ENCODE results near the gene CIITA. TPM values are rescaled to one million over a fixed set of nuclear protein-coding genes. Genes with fewer than 3 reads are reported as not detected.
A peak's percentile ranks its signal among the peaks of the same experiment; 100 is the strongest.

Gene CIITA
- total and polyA plus RNA-seq, 2 donors: 5.6 to 6.4 TPM

DNA sequence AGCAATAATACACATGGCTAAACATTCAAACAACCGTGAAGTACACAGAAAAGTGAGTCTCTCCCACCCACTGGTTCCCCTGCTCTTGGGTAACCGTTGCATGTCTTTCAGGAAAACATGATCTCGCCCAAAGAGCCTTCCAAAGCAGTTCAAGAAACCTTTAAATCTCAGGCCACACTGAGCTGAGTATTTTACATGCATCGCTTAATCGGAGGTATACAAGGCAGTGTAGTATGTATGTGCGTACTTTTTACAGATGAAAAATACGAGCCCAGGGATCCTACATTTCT is 66.0 kb downstream of the CIITA start:
- DNase-seq (ENCODE audit: extremely low spot score): no peak
- no peak overlapping the region for H3K4me3 ChIP-seq (ENCODE audit: low read depth, low read length)
- 86% methylated on average over 7 of the region's 7 CpGs for WGBS
- peaks cover 8% of the 10 kb centered on the region for H3K4me1 ChIP-seq (ENCODE audit: insufficient read depth)
- H3K36me3 ChIP-seq (ENCODE audit: insufficient read depth): no peaks in the 10 kb centered on the region
- no peak overlapping the region for H3K27ac ChIP-seq (ENCODE audit: low read depth)

DNA sequence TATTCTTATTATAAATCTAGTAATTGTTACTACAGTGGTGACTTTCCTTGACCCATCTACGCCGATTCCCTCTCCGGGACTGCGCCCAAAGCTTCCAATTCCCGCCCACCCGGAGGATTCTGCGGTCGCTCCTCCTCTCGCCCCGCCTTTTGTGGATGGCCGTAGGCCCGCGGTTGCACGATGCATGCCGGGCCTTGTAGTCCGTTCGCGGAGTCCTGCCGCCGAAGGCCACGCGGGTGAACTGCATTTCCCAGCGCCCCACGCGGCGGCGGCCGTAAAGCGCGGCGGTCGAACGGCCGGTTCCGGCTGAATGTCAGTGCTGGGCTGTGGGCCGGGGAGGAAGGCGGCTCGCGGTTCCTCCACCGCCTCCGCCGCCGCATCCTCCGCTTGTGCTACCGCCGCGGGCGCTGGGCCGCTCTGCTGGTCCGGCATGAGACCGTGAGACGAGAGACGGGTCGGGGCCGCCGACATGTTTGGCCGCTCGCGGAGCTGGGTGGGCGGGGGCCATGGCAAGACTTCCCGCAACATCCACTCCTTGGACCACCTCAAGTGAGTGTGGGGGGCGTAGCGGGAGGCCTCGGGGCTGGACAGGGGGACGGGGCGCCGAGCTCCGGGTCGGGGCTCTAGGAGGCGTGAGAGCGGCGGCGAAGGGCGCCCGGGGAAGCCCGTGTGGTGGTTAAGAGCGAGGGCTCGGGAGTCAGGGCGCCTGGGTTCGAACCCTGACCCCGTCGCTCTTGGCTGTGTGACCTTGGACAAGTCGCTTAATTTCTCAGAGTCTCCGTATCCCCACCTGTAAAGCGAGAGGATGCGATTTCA is 67.5 kb downstream of the CIITA start, which contains the start of gene CLEC16A:
Gene CLEC16A, plus strand, starts transcription at position 316 of the 816 bp plus-strand sequence. Its CDS starts 154 bp downstream, at position 470.
- H3K27ac ChIP-seq (ENCODE audit: low read depth): peak within 1 kb of the TSS; percentile 25
- H3K36me3 ChIP-seq (ENCODE audit: insufficient read depth): no peaks in the 10 kb centered on the region
- peaks cover 4% of the 10 kb centered on the region for H3K4me1 ChIP-seq (ENCODE audit: insufficient read depth)
- peak; percentile 86 for DNase-seq (ENCODE audit: extremely low spot score)
- H3K4me3 ChIP-seq (ENCODE audit: low read depth, low read length): peak within 1 kb of the TSS; percentile 88
- WGBS: under 1% methylated on average over 86 of the region's 86 CpGs

DNA sequence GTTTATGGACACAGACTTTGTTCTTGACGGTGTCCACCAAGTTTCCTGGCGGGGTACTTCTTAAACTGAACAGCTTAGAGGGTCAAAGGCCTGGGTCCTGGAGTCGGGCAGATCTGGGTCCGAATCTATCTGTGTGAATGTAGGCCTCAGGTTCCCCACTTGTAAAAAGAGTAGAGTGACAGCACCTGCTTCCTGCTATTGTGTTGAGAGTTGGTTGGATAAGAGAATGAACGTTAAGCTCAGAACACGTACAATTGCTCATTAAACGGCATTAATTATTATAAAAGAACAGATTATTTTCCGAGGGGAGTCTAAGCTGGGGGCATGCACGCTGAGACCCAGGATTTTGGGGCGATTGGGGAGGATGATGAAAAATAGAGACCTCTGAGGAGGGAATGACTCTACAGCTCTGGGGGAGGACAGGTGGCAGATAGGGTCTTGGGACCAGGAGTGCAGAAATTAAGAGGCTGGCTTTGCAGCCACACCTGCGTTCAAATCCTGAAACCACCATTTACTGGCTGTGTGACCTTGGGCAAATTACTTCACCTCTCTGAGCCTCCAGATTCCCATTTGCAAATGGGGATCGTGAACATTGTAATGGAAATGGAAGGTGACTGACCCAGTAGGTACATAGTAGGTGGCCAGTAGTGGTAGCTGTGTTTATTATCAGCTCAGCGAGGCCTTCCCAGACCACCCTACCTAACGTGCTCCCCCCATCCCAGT is 68.2 kb downstream of the CIITA start:
- Histone ChIP-seq H3K27ac (ENCODE audit: low read depth) (no peak overlapping the region), H3K4me3 (ENCODE audit: low read depth, low read length) (peak overlapping the region; percentile 88), H3K4me1 (ENCODE audit: insufficient read depth) (peaks cover 4% of the 10 kb centered on the region), H3K36me3 (ENCODE audit: insufficient read depth) (no peaks in the 10 kb centered on the region)
- 37% methylated on average over 14 of the region's 14 CpGs for WGBS
- no peak for DNase-seq (ENCODE audit: extremely low spot score)

DNA sequence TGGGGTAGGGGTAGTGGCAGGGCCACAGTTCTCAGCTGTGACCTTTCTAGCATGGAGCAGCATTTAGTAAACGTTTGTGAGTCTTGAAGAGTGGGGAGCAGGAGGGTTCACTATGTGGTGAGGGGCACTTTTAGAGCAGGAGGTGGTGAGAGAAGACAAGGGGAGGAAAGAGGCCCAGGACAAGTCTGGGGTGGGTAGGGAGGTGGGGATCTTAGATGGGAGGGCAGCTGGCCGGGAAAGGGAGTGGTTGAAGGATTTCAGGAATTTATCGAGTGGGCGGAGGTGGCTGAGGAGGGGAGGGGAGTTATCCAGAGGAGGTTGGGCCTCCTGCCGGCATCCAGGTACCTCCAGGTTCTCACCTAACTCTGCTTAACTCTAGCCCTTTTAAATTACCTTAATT is 69.3 kb downstream of the CIITA start:
- DNase-seq (ENCODE audit: extremely low spot score): no peak
- 39% methylated on average over 5 of the region's 5 CpGs for WGBS
- H3K4me1 ChIP-seq (ENCODE audit: insufficient read depth): peaks cover 1% of the 10 kb centered on the region
- H3K36me3 ChIP-seq (ENCODE audit: insufficient read depth): no peaks in the 10 kb centered on the region
- H3K4me3 ChIP-seq (ENCODE audit: low read depth, low read length): no peak overlapping the region
- no peak overlapping the region for H3K27ac ChIP-seq (ENCODE audit: low read depth)

DNA sequence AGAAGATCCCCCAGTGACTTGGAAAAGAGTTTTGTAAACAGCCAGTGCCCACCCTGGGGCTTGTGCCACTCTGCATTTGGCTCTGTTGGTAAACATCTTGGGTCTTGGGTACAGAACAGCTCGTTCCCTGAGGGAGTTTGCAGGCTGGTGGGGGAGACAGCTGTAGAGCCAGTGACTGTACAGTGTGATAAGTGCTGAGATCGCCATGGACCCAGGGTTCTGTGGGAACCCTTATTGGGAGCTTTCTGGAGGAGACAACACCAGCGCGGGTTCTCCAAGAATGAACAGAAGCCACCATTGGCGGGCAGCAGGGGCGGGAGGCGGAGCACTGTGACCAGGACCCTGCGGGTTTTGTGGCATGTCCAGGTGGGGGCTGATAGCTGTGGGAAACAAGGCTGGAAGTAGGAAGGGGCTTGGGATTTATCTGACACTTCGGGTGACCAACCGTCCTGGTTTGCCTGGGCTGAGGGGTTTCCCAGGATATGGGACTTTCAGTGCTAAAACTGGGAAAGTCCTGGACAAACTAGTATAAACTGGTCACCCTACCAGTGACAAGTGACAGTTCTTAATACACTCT is 70.3 kb downstream of the CIITA start:
- Histone ChIP-seq H3K36me3 (ENCODE audit: insufficient read depth) (no peaks in the 10 kb centered on the region), H3K27ac (ENCODE audit: low read depth) (no peak overlapping the region), H3K4me3 (ENCODE audit: low read depth, low read length) (no peak overlapping the region), H3K4me1 (ENCODE audit: insufficient read depth) (peaks cover 1% of the 10 kb centered on the region)
- no peak for DNase-seq (ENCODE audit: extremely low spot score)
- WGBS: 86% methylated on average over 10 of the region's 10 CpGs

DNA sequence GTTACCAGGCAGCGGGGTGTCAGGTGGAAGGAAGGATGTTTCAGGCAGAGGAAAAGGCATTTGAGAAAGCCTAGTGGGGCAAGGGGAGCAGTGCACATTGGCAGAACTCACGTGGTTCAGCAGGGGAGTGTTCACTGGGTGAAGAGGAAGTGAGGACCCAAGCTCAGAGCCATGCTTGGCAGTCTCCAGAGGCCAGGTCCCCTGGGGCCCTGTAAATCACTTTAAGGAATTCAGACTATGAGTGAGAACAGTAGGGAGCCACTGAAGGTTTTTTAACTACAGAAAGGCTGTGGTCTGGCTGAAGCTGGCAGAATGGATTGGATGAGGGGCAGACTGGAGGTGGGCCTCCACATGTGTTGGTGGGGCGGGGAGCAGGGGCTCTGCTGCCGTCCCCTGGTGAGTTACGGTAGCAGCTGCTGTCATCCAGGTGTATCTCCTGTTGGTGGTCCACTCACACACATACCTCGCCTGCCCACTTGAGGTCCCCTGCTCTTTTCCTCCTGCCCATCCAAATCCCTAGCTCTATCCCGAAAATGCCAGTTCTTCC is 72.5 kb downstream of the CIITA start:
- DNase-seq (ENCODE audit: extremely low spot score): no peak
- no peak overlapping the region for H3K27ac ChIP-seq (ENCODE audit: low read depth)
- peaks cover 1% of the 10 kb centered on the region for H3K4me1 ChIP-seq (ENCODE audit: insufficient read depth)
- WGBS: 81% methylated on average over 7 of the region's 7 CpGs
- no peak overlapping the region for H3K4me3 ChIP-seq (ENCODE audit: low read depth, low read length)
- H3K36me3 ChIP-seq (ENCODE audit: insufficient read depth): no peaks in the 10 kb centered on the region

DNA sequence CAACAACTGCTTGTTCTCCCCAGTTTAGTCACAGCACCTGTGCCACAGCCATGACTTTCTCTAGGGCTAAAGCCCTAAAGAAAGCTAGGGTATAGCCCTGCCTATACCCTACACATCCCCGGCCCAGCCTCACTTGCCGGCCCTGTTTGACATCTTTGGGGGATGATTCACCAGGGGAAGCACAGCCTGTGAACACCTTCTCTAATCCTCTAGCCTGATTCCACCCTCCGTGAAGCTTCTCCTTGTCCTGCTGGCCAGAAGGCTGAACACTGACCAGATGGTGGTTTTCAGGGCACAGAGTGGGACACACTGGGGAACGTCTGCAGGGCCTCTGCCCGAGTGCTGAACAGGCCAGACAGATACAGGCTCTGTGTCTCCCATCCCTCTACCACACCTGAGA is 73.4 kb downstream of the CIITA start:
- H3K4me3 ChIP-seq (ENCODE audit: low read depth, low read length): no peak overlapping the region
- H3K27ac ChIP-seq (ENCODE audit: low read depth): no peak overlapping the region
- peaks cover 1% of the 10 kb centered on the region for H3K4me1 ChIP-seq (ENCODE audit: insufficient read depth)
- no peak for DNase-seq (ENCODE audit: extremely low spot score)
- 54% methylated on average over 5 of the region's 5 CpGs for WGBS
- H3K36me3 ChIP-seq (ENCODE audit: insufficient read depth): no peaks in the 10 kb centered on the region

DNA sequence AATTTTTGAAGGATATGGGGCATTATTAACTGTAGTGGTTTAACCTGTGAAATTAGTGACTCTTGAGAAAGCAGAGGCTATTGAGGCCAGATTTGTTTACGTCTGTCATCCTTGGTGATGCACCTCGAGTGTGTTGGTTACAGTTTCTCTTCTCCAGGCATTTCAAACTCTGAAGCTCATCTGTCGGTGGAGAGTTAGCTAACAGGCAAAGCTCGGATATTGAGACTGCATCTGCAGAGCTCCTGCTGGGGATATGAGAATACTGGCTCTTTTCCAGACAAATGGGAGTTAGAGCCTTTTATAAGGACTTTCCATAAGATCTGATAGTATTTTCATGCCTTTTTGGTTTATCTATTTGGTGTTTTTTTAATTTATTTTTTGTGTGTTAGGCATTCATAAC is 74.0 kb downstream of the CIITA start:
- H3K27ac ChIP-seq (ENCODE audit: low read depth): no peak overlapping the region
- no peak overlapping the region for H3K4me3 ChIP-seq (ENCODE audit: low read depth, low read length)
- H3K4me1 ChIP-seq (ENCODE audit: insufficient read depth): peaks cover 1% of the 10 kb centered on the region
- DNase-seq (ENCODE audit: extremely low spot score): no peak
- H3K36me3 ChIP-seq (ENCODE audit: insufficient read depth): no peaks in the 10 kb centered on the region
- 42% methylated on average over 4 of the region's 4 CpGs for WGBS

DNA sequence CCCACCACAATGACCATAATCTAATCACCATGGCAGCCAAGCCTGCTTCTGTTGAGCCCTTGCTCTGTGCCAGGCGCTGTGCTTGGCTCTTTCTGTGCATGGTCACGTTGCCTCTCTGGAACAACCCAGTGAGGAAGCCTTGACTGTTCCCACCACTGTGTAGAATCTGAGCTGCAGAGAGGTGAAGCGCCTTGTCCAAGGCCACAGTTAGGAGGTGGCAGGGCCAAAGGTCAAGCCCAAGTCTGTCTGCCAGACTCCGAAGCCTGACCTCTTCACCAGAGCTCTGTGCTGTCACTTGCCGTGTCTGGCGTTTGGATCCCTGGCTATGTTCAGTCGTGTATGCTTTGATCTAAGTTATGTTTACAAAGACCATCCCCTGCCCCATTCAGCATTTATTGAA is 77.9 kb downstream of the CIITA start:
- no peak overlapping the region for H3K27ac ChIP-seq (ENCODE audit: low read depth)
- no peaks in the 10 kb centered on the region for H3K4me1 ChIP-seq (ENCODE audit: insufficient read depth)
- 83% methylated on average over 7 of the region's 7 CpGs for WGBS
- no peak for DNase-seq (ENCODE audit: extremely low spot score)
- H3K4me3 ChIP-seq (ENCODE audit: low read depth, low read length): no peak overlapping the region
- H3K36me3 ChIP-seq (ENCODE audit: insufficient read depth): no peaks in the 10 kb centered on the region

DNA sequence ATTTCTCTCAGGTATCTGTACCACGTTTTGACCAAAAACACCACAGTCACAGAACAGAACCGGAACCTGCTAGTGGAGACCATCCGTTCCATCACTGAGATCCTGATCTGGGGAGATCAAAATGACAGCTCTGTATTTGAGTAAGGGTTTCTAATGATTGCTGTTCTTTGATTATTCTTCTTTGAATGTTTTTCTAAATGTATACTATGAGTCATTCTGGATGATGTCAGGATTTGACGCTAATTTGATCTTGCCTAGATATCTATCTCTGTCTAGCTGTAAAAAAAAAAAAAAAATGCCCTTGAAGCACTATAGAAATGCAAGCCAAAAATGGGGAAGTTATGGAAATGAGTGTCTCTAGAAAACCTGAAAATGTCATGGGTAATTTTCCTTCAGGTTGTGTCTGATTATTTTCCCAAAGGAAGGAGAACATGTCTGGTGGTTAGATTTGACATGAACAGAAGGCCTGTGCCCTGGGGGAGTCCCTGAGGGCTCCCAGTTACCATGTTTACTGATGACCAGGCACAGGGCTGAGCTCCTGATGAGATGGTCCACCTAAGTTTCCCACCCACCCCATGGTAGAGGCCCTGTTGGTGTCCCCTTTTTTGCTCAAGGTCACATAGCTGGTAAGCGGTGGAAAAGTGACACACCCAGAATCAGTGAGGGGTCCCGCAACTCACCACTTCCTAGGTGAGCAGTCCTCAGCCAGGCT is 80.9 kb downstream of the CIITA start:
- Histone ChIP-seq H3K27ac (ENCODE audit: low read depth) (no peak overlapping the region), H3K4me1 (ENCODE audit: insufficient read depth) (no peaks in the 10 kb centered on the region), H3K36me3 (ENCODE audit: insufficient read depth) (no peaks in the 10 kb centered on the region), H3K4me3 (ENCODE audit: low read depth, low read length) (no peak overlapping the region)
- DNase-seq (ENCODE audit: extremely low spot score): no peak
- WGBS: 85% methylated on average over 6 of the region's 6 CpGs

DNA sequence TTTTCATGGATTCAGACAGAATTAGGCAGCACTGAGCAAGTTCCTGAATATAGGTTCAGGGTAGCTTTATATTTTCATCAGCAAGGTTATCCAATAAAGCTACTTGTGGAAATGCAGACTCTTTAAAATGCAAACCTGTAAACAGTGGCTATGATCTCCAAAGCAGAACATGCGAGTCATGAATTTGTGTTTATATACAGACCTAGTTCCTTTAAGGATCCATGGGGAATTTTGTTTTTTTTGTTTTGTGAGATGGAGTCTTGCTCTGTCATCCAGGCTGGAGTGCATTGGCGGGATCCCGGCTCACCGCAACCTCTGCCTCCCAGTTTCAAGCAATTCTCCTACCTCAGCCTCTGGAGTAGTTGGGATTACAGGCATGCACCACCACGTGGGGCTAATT is 82.2 kb downstream of the CIITA start:
- 76% methylated on average over 5 of the region's 5 CpGs for WGBS
- Histone ChIP-seq H3K27ac (ENCODE audit: low read depth) (no peak overlapping the region), H3K36me3 (ENCODE audit: insufficient read depth) (peaks cover 2% of the 10 kb centered on the region), H3K4me3 (ENCODE audit: low read depth, low read length) (no peak overlapping the region), H3K4me1 (ENCODE audit: insufficient read depth) (no peaks in the 10 kb centered on the region)
- DNase-seq (ENCODE audit: extremely low spot score): no peak

DNA sequence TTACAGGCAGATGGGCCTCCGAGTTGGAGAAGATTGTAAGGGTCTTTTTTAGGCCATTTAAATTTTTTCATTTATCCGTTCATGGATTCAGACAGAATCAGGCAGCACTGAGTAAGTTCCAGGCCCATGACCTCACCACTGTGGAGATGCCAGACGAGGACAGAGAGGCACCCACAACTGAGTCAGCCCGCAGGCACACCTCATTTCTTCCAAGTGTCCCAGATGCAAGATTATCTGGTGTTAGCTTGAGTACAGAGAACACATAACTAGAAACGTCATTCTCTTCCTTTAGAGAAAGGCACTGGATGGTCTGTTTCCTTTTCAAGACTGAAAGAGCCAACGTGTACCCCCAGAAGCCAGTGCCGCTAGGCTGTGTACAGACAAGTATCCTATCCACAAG is 84.2 kb downstream of the CIITA start:
- WGBS: 47% methylated on average over 7 of the region's 7 CpGs
- Histone ChIP-seq H3K4me1 (ENCODE audit: insufficient read depth) (no peaks in the 10 kb centered on the region), H3K27ac (ENCODE audit: low read depth) (peak overlapping the region; percentile 39), H3K36me3 (ENCODE audit: insufficient read depth) (peaks cover 2% of the 10 kb centered on the region), H3K4me3 (ENCODE audit: low read depth, low read length) (no peak overlapping the region)
- no peak for DNase-seq (ENCODE audit: extremely low spot score)

DNA sequence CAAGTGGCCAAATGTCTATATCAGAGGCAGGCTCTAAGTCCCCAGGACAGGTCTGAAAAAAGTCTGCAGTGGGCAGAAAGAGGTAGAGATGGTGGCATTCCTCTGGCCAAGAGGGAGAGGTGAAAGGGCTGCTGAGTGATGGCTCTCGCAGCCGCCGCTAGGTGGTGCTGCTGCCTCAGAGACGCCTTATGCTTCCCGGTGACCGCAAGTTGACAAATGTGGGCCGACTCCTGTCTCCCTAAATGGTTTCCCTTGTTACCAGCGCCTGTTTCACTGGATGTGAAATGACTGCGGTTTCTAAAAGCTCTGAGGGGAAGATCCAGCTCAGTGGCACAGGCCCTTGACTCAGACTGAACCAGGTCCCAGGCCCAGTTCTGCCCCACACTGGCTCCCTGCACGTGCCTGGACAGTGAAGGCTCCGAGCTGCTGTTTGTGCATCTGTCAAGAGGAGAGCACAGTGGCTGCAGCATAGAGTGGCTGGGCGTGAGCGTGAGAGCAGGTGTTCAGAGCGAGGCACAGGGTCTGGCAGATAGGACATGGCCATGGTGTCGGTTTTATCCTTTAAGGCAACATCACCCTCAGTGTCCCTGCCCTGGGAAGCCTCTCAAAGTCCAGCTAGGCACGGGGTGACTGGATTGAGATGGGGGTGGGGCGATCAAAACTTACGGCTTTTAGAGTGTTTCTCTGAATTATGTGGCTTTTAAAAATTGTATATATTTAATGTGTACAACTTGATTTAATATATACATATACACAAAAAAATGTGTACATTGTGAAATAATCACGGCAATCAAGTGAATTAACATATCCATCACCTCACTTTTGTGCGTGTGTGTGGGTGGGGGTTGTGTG is 87.3 kb downstream of the CIITA start:
- DNase-seq (ENCODE audit: extremely low spot score): no peak
- 32% methylated on average over 20 of the region's 20 CpGs for WGBS
- Histone ChIP-seq H3K36me3 (ENCODE audit: insufficient read depth) (peaks cover 2% of the 10 kb centered on the region), H3K4me3 (ENCODE audit: low read depth, low read length) (no peak overlapping the region), H3K27ac (ENCODE audit: low read depth) (no peak overlapping the region), H3K4me1 (ENCODE audit: insufficient read depth) (no peaks in the 10 kb centered on the region)

Data from urinary bladder (tissue), 4 donors.